ENCODE results near the gene RAD50.
"Not testable (repeated sequence)": the region's sequence is repeated elsewhere in the genome, so short reads cannot be mapped to it uniquely, and the experiment has no call there.

The RAD50 gene

GRCh38 chr5:132557478-132558172, 848 bp downstream of the RAD50 start:
- peak; percentile 16 for DNase-seq (ENCODE audit: low spot score)

- no peak for DNase-seq (ENCODE audit: low spot score)
These were observed 2.7 kb downstream of the RAD50 start for GRCh38 chr5:132559383-132560060.

GRCh38 chr5:132561601-132562000, 4.8 kb downstream of the RAD50 start:
- DNase-seq (ENCODE audit: low spot score), result no peak

- DNase-seq (ENCODE audit: low spot score), result not testable (repeated sequence)
These were observed 7.8 kb downstream of the RAD50 start for GRCh38 chr5:132564555-132564954.

- DNase-seq (ENCODE audit: low spot score), result no peak
These were observed 9.9 kb downstream of the RAD50 start for GRCh38 chr5:132566657-132567056.

- DNase-seq (ENCODE audit: low spot score), result no peak
These were observed 19.3 kb downstream of the RAD50 start for GRCh38 chr5:132576123-132576522.

GRCh38 chr5:132584560-132584959, 27.8 kb downstream of the RAD50 start:
- not testable (repeated sequence) for DNase-seq (ENCODE audit: low spot score)

GRCh38 chr5:132586063-132586462, 29.3 kb downstream of the RAD50 start:
- DNase-seq (ENCODE audit: low spot score), result no peak

GRCh38 chr5:132589467-132589866, 32.7 kb downstream of the RAD50 start:
- no peak for DNase-seq (ENCODE audit: low spot score)

- DNase-seq (ENCODE audit: low spot score), result no peak
These were observed 34.4 kb downstream of the RAD50 start for GRCh38 chr5:132591145-132591544.

GRCh38 chr5:132592521-132592920, 35.7 kb downstream of the RAD50 start:
- no peak for DNase-seq (ENCODE audit: low spot score)

- DNase-seq (ENCODE audit: low spot score), result no peak
These were observed 37.4 kb downstream of the RAD50 start for GRCh38 chr5:132594170-132594569.

- DNase-seq (ENCODE audit: low spot score), result no peak
These were observed 38.8 kb downstream of the RAD50 start for GRCh38 chr5:132595624-132596023.

GRCh38 chr5:132601071-132601728, 44.4 kb downstream of the RAD50 start:
- no peak for DNase-seq (ENCODE audit: low spot score)

GRCh38 chr5:132607095-132607494, 50.3 kb downstream of the RAD50 start:
- no peak for DNase-seq (ENCODE audit: low spot score)

GRCh38 chr5:132608107-132608506, 51.3 kb downstream of the RAD50 start:
- DNase-seq (ENCODE audit: low spot score), result no peak

GRCh38 chr5:132611965-132612364, 55.2 kb downstream of the RAD50 start:
- no peak for DNase-seq (ENCODE audit: low spot score)

- no peak for DNase-seq (ENCODE audit: low spot score)
These were observed 56.1 kb downstream of the RAD50 start for GRCh38 chr5:132612846-132613245.

- DNase-seq (ENCODE audit: low spot score), result no peak
These were observed 64.9 kb downstream of the RAD50 start for GRCh38 chr5:132621699-132622098.

- no peak for DNase-seq (ENCODE audit: low spot score)
These were observed 65.8 kb downstream of the RAD50 start for GRCh38 chr5:132622608-132623007.

- no peak for DNase-seq (ENCODE audit: low spot score)
These were observed 70.7 kb downstream of the RAD50 start for GRCh38 chr5:132627470-132627869.

GRCh38 chr5:132628814-132629213, 72.0 kb downstream of the RAD50 start:
- no peak for DNase-seq (ENCODE audit: low spot score)

GRCh38 chr5:132629230-132629944, 72.6 kb downstream of the RAD50 start:
- no peak for DNase-seq (ENCODE audit: low spot score)

Data from CD4-positive, alpha-beta T cell treated with Interleukin-6 at 100 ng/mL for 8 hours (primary cell).